GM19043 (cell line): Measurements from ENCODE around the gene PPFIA4.

ENCODE experiments used
- ATAC-seq: cut with Tn5 transposase; IDR thresholded peaks from one replicate; pipeline ENCODE4 v1.9.1; 2021; ENCODE audit warnings: low read depth; ENCODE audit not compliant: unreplicated experiment

PPFIA4 gene

DNA sequence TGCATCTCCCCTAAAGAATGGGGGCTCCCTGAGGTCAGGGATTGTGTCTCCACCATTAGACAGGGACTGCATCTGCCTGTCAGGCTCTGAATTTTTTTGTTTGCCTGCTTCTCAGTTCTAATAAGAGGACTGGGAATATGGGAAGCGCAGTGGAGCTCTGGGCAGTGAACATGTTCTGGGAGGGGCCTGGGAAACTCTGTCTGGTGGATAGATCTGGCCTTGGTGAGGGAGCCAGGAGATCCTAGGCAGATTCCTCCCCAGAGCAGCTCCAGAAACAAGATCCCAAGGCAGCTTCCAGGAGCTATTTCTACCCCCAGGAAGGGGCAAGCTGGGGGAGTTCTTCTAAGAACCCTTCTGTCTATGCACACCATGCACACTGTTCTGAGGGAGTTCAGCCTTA is 72.2 kb downstream of the PPFIA4 start:
- no peak for ATAC-seq

DNA sequence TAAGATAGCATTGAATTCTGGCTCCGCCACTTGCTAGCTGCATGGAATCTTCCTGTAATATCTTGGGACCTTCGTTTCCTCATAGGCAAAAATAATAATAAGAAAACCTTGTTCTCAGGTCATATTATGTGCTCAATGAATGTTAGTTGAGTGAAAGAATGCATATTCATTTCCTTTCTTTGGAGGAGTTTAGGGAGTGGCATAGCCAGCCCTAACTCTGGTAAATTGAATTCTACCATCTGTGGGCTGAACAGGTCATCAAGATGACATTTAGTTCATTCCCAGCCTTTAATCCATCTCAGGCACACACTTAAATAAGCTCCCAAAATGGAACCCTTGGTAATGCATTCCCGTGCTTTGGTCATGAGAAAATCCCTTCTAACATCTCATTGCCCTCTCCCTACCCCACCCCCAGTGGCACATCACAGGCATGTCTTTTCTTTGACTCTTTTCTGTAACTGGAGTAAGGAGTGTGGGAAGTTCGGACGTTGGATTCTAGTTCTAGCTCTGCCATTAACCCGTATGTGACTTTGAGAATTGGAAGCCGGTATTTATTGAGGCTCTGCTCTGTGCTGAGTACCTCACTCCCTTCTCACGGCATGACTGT is 72.7 kb downstream of the PPFIA4 start:
- ATAC-seq, result no peak

DNA sequence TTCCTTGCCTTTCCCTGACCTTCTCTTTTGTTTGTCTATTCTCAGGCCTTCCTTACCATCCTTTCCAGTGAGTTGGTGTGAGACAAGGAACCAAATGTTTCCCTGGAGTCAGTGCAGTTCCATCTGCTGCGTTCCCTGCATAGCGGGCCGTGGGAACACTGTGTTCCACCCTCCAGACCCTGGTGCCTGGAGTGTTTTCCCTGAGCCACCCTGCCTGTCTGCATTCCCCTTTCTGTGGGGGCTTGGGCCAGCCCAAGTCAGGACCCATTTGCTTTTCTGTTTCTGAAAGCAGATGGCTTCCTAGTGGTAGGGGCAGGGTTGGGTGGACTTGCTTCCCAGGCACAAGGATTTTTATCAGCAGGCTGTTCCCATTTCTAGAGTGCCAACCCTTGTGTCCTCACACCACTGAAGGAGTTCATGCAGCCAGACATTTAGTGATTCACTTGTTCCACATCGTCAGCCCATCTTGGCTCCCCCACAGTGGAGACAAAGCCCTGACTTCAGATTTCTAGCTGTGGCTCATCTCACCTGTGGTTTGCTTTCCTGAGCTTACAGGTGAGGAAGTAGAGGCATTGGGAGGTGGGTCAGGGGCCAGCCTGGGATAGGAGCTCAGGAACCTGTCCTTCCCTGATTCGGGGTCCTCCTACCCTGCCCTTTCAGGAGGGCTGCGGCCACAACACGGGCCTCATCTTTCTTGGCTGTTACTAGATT is 73.7 kb downstream of the PPFIA4 start:
- ATAC-seq, result no peak

DNA sequence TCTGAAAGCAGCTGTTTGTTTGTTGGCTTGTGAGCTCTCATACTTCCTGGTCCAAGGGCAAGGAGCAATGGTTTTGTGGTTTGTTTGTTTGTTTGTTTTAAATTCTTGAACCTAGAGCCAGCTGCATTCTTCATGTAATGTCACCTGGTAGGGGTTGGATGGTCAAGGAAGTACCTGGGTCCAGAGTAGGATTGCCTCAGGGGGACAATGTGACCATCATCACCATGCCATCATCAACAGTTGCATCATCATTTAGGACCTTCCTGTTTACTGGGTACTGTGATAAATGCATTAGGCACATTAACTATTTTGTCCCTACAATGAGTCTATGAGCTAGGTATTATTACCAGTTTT is 74.2 kb downstream of the PPFIA4 start:
- ATAC-seq, result no peak

DNA sequence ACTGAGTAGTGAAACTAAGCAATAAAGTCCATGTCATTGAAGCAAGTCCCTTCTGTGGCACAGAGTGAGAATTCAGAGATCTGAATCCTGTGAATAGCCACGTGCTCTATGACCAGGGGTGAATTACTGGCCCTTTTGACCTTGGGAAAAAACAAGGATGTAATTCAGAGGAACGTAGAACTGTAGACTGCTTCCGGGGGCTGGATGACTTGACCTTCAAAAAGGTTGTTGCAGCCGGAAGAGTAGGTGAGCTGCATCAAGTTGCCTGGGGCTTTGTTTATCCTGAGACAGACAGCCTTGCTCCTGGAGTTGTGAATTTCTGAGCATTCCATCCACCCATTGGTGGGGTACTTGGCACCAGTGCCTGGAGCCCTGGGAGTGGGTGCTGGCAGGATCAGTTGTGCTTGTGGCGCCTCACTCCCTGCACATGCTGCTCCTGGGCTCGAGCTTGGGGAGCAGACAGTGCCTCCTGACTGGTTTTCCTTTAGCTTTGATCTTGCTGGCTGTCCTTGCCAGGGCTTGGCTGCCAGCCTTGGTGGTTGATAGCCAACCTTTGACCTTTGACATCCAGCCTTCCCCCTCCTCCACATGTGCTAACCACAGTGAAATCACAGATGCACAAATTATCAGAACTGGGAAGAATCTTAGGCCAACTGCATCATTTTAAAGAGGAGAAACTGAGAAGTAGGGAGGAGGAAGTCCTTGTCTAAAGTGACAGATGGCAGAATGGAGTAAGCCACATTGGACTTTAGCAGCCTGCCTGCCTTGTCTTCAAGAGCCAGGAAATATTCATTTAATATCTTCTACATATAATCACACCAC is 75.7 kb downstream of the PPFIA4 start:
- no peak for ATAC-seq

DNA sequence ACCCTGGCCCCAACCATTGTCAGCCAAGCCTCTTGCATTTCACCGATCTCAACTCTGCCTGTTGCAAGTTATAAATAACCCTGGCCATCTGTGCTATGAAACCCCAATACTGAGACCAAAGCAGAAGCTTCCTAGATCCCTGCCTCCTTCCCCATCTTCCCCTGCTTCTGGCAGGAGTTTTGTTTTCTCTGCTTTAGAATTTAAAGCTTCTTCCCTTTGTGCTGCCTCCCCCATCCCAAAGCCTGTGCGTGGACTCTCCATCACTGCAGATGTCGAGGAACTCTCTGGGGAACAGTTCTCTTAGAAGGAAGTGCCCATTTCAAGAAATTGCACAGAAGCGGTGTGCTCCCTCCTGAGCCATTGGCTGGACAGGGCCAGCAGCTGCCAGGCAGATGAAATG is 76.9 kb downstream of the PPFIA4 start:
- no peak for ATAC-seq

DNA sequence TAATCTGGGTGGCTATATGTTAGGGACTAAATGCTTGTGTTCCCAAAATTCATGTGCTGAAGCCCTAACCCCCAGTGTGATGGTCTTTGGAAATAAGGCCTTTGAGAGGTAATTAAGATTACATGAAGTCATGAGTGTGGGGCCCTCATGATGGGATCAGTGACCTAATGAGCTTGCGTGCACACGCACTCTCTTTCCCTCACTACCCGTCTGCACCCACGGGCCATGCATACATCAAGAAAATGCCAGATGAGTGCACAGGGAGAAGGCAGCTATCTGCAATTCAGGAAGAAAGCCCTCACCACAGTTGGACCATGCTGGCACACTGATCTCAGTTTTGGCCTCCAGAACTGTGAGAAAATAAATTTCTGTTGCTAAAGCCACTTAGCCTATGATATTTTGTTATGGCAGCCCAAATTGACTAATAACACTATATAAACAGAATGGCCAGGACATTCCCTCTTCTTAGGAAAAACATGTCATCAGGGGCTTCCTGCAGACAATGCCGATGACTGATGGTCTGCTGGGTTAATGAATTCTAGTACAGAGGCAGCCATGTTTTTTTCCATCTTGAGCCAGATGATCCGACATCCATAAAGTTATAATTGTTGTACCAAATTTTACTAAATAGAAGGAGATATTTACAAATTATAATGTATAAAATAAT is 77.7 kb downstream of the PPFIA4 start:
- ATAC-seq, result no peak

DNA sequence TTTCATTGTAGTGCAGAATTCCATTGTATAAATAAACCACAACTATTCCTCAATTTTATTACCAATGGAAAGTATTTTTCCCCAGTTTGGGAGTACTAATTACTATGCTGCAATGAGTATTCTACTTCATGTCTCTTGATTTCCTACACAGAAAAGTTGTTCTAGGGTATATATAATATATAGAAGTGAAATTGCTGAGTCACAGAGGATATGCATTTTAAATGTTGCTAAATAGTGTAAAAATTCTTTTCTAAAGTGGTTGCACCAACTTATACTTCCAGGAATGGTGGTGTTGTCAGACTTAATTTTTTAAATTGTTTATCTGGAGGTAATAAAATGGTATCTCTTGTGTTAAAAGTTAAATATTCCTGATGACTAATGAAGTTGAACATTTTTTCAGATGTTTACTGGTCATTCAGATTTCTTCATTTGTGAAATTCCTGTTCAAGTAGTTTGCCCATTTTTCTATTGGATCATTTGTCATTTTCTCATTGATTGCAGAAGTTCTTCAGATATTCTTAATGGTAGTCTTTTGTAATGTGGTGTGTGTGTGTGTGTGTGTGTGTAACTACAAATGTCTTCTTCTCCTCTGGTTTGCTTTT is 78.6 kb downstream of the PPFIA4 start:
- no peak for ATAC-seq

DNA sequence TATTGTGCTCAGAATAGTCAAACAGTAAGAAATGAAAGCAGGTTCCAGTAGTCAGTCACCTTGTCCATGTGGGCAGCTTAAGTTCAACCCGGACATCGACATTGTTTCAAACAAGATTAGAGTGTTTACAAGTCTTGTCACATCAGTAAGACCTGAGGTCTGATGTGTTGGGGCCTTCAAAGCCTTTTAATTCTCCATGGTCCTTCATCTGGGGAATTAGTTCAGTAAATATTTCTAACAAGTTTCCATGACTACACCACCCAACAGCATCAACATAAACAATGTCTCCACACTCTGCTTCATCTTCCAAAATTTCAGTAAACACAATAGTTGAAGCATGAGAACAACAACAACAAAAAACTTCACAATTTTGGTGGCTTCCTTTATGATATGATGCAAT is 86.2 kb downstream of the PPFIA4 start:
- no peak for ATAC-seq

DNA sequence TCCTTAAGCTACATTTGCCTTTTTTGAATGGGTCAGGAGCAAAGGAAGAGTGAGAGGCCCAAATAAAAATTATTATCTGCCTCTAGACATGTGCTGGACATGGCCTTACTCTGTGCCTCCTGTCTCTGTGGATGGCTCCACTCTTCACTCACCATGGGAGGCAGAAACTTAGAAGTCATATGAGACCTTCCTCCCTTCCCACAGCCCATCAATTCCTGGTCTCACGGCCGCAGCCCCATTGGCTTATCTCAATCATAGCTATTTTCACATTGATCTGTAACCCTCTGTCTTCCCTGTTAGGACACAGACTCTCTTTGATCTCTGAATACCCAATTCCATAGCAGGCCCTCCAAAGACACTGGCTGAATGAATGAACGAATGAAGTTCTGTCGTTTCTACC is 87.0 kb downstream of the PPFIA4 start:
- ATAC-seq, result no peak

DNA sequence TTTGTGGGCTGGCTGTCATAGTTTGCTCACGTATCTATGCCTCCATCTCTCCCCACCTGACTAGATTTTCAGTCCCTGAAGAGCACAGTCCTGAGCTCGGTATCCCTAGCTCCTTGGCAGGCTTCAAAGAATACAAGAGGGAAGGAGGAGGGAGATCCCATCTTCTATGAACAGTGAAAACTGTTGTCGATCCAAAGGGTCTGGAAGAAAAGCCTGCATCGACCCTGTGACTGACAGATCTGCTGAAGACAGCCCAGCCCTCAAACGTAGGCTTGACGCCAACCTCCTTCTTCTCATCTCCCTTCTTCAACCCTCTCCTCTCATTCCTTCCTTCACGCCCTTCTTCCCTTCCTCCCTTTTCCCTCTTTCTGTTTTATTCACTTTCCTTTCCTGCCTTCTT is 87.9 kb downstream of the PPFIA4 start:
- no peak for ATAC-seq

DNA sequence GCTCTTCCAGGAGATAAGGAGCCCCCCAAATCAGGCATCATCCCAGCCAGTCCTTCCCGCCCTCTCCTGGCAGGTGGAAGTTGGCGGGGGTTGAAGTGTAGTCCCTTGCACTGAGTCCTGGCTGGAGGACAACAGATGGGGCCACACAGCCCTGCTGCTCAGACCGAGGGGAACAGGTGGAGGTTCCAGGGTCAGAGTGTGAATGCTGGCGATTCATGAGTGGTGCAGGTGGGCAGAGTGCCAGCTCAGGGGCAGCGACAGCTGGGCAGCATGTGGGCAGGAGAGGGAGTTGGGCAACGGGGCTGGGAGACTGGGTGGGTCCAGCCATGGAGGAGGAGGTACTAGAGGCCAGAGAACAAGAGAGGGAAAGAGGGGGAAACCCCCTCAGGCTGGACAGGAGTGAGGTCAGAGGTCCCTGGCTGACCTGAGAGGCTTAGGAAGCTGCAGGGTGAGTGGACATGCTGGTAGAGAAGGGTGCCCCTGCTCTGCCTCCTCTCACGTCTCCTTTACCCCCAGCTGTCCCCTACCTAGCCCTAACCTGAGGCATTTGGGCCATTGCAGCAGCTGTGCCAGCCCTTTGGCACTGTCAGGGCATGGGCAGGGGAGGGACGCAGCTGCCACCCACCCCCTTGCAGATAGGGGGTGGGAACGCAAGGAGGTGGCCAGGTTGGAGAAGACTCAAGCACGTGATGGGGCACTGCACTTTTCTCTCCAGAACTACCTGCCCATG is 90.0 kb downstream of the PPFIA4 start:
- no peak for ATAC-seq

DNA sequence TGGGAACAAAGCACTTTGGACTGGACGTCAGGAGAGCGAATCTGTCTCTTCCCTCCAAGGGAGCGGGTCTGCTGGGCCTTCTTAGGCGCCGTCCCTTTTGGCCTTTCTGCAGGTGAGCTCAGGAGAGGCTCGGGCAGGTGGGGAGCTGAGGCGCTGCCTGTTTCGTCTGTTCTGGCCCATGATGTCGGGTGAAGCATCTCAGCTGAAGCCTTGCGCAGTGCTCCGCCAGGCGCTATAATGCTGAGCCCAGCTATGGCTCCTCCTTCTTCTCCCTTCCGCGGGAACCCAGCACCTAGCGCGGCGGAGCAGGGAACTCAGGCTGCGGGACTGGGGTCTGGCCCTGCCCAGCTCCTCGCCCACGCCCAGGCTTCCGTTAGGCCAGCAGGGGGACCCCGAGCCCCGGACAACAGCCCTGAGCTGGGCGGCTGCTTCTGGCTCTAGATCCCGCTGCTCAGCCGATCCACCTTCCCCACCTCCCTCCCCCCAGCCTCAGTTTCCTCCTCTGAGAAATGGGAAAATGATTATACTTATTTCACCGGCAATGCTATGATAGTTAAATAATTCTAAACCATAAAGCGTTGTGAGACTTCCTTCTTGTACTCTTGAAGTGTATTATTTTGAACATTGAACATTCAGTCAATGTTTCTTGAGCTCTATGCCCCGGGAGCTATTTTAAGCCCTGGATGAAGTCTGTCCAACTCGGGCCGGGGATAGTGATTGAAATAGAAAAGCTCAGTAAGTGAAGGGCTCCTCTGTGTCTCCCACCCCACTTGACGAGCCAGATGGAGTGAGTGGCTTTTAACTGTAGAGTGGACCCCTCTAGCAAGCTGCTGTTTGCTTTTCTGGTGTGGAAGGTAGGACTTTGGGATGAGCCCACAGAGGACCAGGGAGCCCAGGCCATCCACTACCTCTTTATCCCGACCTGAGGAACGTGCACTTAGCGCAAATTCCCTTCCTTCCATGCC is 91.6 kb downstream of the PPFIA4 start:
- no peak for ATAC-seq

DNA sequence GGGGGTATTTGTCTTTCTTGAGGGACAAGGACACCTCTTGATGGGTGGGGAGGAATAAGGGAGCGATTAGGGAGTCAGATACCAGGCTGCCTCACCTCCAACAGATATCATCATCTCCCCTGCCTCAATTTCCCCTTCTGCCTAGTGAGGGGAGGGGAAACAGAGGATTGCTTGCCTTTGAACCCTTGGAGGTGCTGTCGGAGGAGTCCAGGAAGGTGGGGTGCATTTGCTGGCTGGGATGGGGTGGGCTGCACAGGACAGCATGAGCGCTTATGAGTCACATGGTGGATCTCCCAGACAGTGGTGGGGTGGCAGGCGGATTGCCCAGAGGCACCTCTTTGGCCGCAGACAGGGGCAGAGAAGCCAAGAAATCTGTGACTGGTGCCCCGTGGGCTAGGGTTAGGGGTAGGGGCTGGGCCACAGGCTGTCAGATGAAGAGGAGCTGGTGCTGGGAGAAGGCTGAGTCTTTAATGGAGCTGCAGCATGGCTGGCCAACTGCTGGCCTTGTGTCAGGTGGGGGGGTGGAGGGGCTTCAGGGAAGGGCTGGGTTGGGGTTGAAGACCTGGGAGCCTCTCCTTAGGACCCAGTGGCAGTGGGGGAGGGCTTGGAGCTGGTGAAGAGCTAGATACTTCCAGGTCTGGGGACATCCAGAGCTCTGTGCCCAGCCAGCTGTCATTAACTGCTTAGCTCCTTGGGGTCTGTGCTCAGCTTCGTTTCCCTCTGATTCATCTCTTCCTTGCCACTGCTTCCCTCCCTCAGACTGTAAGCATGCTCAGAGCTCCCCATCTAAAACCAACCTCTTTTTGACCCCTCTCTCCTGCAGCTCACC is 94.2 kb downstream of the PPFIA4 start:
- ATAC-seq, result no peak

DNA sequence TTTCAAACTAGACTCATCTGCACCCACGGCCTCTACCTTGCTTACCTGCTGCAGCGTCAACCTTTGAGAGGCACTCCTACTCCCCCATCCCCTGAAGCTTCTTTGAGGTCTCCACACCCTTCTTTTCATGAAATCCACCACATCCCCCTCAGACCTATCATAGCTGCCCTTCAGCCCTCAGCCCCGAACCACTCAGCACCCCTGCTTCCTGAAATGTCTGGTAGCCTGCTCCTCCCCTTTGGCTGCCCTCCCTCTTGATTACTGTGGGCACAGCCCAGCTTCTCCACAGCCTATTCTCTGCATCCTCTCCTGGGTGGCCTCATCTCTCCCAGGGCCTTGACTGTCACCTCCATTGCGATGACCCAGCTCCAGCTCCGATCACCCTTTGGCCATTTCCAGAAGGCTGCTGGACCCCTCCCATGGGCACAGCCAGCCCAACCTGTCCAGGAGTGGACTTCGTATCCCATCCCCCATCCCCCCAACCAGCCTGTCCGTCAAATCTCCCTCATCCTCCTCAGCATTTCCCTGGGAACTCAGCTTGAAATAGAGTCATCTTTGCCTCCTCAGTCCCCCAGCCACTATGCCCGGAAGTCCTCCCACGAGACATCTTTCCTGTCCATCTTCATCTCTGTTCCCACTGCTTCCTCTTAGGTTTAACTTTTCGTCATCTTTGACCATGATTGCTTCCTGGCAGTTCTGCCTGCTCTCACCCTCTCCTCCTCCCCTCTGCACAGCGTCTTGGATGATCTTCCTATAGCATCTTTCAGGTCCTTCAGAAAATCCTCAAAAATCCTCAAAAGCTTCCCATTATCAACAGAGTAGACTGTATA is 95.1 kb downstream of the PPFIA4 start:
- no peak for ATAC-seq

DNA sequence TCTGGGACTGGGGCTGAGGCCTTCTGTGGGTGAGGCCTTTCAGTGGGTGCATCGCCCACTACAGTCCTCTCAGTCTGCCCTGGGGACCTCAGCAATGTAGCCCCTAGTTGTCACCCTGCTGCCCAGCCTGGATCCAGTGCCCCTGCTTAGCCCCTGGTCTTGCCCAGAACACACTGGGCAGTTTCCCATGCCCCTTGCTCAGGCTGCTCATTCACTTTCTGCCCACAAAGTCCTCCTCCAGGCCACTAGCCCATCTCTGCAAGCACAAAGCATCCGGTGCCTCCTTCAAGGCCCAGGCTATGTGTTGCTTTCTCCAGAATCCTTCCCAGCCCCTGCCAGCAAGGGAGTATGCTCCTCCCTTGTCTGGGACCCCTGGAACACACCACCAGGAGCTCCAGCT is 95.9 kb downstream of the PPFIA4 start:
- no peak for ATAC-seq

DNA sequence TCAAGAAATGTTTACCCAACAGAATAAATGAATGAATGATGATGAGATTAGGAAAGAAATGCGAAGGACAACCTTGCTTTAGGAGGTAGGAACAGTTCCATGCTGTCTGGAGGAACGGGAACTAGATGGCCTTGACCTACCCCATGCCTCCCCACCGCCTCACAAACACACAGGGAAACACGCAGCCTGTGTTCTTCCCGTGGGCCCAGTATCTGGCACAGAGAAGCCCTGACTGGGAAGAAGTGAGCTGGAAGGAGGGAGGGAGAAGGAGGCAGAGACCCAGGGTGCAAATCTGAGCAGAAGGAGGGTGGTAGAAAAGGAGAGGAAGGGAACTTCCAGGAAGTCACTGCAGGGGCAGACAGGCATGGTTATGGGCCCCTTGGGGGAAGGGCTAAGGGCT is 97.7 kb downstream of the PPFIA4 start:
- no peak for ATAC-seq
